HG03521 (cell line): ENCODE results near the gene CRABP1.

Experiments
- ATAC-seq: cut with Tn5 transposase; IDR thresholded peaks from one replicate; pipeline ENCODE4 v1.9.1; 2021; ENCODE audit warnings: mild to moderate bottlenecking, moderate library complexity; ENCODE audit not compliant: unreplicated experiment

The CRABP1 gene

GRCh38 chr15:78343276-78344060 lies 3.3 kb downstream of the CRABP1 start:
- ATAC-seq, result no peak

GRCh38 chr15:78345396-78346125 lies 5.4 kb downstream of the CRABP1 start:
- ATAC-seq, result no peak

DNA sequence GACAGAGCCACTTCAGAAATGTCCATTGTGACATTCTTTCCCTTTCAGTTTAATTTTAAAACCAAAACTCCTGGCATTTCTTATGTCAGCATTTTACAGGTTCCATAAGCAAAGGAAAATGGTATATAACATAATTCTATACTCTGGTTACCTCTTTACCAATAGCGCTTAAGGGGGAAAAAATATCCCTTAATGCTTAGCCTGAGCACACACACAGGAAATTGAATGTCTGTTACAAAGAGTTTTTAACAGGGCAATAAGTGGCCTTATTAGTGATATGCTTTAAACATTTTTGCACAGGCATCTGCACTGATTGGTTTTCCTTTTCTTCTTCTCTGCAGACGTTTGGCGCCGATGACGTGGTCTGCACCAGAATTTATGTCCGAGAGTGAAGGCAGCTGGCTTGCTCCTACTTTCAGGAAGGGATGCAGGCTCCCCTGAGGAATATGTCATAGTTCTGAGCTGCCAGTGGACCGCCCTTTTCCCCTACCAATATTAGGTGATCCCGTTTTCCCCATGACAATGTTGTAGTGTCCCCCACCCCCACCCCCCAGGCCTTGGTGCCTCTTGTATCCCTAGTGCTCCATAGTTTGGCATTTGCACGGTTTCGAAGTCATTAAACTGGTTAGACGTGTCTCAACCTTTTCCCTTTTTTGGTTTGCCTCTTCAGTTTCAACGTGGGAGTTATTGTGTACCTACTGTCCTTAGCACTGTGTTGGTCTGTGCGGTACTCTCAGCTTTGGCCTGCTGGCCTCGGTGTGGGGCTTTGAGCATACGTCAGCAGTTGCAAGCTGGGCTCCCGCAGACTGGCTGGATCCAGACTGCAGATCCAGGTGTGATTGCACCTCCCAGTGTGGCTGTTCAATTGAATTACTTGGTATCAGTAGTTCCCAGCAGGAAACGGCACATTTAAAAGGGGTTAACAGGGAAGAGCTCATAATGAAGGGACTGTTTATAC lies 7.7 kb downstream of the CRABP1 start:
- no peak for ATAC-seq

- no peak for ATAC-seq
Measured at GRCh38 chr15:78350058-78350457, 9.9 kb downstream of the CRABP1 start.

GRCh38 chr15:78351539-78351938 lies 11.4 kb downstream of the CRABP1 start:
- ATAC-seq, result no peak

- no peak for ATAC-seq
Measured at GRCh38 chr15:78353093-78353492, 12.9 kb downstream of the CRABP1 start.

DNA sequence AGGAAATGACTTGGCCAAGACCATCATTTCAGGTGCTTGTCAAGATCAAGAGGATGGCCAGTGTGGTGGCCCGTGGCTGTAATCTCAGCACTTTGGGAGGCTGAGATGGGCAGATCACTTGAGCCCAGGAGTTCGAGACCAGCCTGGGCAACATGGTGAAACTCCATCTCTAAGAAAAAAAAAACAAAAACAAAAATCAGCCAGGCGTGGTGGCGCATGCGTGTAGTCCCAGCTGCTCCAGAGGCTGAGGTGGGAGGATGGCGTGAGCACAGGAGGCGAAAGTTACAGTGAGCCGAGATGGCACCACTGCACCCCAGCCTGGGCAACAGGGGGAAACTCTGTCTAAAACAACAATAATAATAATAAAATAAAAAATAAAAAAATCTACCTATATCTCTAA lies 15.0 kb downstream of the CRABP1 start:
- ATAC-seq, result no peak

DNA sequence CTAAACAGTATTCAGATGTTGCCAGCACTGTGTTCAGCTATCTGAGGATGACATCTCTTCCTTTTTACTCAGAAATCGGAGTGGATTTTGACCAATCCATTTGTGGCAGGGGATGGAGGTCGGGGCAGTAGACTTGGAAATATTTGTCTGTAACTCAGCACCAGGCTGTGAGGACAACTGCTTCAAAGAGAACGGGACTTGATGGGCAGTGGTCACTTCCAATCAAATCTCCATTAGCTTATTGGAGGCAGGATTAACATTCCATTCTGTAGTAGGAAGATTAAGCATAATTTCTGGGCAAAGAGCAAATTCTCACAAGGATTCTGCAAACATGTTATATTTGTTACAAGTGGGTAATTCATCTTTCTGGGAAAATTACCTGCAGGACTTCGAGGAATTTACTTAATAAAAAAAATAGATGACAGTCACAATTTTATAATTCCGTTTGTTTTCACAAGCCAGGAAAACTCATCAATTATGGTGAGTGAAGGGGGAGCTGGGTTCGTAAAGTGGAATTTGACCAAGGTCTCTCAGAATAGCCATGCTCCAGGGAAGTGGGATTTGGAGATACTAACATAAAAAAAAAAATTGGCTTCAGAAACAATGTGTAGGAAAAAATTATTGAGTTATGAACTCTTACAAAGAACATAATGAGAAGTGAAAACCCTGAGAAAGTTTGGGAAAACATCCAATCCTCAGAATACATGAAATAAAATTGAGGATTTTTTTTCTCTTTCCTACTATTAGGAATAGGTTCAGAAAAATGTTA lies 18.1 kb downstream of the CRABP1 start:
- no peak for ATAC-seq

DNA sequence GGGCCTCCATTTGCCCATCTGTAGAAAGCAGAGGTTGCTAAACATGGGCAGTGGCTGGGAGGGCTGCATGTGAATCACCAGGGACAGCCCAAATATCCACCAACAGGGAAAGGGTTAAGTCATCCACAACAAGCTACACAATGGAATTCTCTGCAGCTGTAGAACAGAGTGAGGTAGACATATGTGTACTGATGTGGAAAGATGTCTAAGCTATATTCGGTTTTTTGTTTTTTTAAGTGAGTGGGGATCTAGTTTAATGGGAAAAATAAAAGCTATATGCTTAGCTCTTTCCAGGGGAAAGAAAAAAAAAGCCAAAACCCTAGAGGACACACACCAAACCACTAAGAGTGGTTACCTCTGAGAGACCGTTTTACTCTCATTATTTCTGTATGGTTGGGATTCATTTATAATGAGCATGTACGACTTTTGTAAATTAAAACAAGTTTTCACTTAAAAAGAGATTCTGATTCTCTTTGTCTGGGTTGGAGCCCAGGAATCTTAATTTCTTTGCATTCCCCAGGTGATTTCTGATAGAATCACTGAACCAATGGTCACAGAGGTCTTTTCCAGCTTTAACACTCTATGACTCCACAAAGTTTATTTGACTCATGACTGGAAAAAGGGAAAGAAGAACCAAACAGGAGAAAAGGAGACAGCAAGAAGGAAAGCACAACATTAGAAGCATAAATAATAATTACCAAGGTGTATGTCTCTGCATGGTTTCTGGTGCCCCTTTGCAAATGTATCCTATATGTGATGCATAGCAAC lies 19.1 kb downstream of the CRABP1 start:
- no peak for ATAC-seq

DNA sequence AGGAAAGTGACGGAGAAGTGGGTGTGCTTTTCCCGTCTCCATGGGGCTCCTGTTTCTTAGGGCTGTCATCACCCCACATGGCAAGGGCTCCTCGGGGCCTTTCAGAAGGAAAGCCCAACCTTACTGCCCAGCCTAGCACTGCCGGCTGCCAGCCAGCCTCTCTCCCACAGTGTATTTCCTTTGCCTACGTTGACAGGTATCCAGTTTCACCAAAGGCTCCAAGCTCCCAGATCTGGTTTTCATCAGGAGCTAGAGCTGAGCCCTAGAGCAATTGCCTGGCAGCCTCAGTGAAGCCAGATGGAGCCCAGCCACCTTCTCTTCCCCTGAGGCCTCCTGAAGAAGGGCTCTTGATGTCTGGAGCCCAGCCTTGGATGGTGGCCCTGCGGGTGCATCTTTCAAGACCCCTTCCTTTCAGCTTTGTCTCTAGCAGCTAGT lies 20.2 kb downstream of the CRABP1 start:
- ATAC-seq, result no peak

- no peak for ATAC-seq
Measured at GRCh38 chr15:78360958-78361718, 21.0 kb downstream of the CRABP1 start.

- no peak for ATAC-seq
Measured at GRCh38 chr15:78361771-78362506, 21.8 kb downstream of the CRABP1 start.

DNA sequence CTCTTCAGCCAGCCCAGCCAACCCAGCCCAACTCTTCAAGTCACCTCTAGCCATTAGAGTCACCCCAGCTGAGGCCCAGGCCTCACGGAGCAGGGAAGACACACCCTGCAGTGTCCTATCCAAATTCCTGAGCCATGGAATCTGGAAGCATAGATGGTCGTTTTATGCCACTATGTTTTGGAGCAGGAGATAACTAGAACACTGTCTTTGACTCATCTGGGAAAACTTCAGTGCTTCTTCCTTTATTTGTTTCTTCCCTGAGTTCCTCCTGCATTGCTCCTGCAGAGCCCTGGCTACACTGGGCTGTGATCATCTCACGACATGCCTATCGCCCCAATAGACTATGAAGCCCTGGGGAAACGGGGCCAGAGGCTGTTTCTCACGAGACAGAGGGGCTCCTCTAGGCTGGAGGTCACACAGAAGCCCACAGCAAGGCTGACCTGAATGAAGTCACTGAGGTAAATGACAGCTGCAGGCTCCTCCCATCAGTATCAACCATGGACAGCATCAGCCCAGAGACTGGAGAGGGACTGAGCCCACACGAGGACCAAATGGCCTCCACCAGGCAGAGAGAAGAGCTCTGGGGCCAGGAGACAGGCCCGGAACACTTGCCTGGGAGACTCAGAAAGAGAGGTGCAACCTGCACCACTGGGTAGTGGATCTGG lies 22.7 kb downstream of the CRABP1 start:
- ATAC-seq, result no peak

DNA sequence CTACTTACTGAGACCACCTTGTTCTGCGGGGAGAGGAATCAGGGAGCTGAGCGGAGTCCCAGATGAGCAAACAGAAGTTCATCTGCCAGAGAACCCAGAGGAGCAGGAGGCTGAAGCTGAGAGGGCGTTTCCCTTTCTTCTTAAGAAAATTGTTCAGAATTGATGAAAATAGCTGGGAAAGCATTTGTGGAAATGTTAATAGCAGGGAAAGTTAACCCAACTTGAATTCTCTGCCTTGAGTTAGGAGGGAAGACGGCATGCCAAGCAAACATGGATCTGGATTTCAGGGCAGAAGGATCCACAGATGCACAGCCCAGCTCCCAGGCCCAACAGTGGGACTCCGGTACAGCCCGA lies 23.2 kb downstream of the CRABP1 start:
- no peak for ATAC-seq

GRCh38 chr15:78364233-78364632 lies 24.1 kb downstream of the CRABP1 start:
- no peak for ATAC-seq

DNA sequence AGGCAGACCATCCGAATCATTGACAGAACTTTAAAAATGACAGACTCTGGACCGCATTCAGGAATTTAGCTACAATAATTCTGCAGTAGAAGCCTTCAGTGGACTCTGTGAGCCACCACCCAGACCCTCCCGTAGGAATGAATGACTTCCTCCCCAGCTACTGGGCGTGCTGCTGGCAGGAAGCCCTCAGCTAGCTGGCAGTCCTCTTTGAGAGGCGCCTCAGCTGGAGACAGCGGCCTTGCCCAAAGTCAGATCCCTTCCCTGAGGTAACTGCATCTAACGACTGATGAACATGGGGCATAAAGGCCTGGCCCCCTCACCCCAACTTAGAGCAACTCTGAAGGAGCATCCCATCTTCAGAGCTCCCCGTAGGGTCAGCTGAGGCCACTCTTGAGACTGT lies 25.8 kb downstream of the CRABP1 start:
- no peak for ATAC-seq

DNA sequence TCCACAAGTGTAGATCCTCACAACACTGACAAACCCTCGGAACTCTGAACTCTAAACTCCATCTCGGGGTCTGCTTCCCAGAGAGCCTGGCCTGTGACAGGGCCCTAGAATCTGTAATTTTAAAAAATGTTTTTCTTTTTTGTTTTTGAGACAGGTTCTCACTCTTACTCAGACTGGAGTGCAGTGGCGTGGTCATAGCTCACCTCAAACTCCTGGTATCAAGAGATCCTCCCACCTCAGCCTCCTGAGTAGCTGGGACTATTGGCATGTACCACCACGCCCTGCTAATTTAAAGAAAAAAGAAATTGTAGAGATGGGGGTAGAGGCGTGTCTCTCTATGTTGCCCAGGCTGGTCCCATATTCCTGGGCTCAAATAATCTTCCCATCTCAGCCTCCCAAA lies 26.2 kb downstream of the CRABP1 start:
- ATAC-seq, result no peak

- no peak for ATAC-seq
Measured at GRCh38 chr15:78368651-78369050, 28.5 kb downstream of the CRABP1 start.
